H7 (cell line): ENCODE results near the gene MAPK8. TPM values are rescaled to one million over a fixed set of nuclear protein-coding genes. Genes with fewer than 3 reads are reported as not detected.
A peak's percentile ranks its signal among the peaks of the same experiment; 100 is the strongest.

ENCODE experiments used
- DNase-seq: peaks from one replicate; pipeline ENCODE4 v3.0.0; 2012
- H3K27me3 ChIP-seq: 2 replicates; pipeline ENCODE4 v1.6.0; 2011; ENCODE audit warnings: mild to moderate bottlenecking, low read length; ENCODE audit not compliant: control insufficient read depth, insufficient read depth
- H3K36me3 ChIP-seq: replicated peaks from 2 replicates; pipeline ENCODE4 v1.5.1; 2011; ENCODE audit warnings: low read length; ENCODE audit not compliant: control insufficient read depth, insufficient read depth
- H3K4me3 ChIP-seq: 2 replicates; pipeline ENCODE4 v1.5.1; 2011; ENCODE audit warnings: low read depth, mild to moderate bottlenecking, control low read depth, low read length, moderate library complexity; ENCODE audit not compliant: insufficient read depth
- total RNA-seq: library from RNA; depleted of rRNA; stranded (reverse); fragments of >200 nt; shearing (Covaris generic); gene quantifications from 2 replicates; pipeline ENCODE4 v1.2.3, GENCODE V29; 2014

MAPK8 gene
- total RNA-seq, 1 experiment from 2014 or later = 70.3 TPM

DNA sequence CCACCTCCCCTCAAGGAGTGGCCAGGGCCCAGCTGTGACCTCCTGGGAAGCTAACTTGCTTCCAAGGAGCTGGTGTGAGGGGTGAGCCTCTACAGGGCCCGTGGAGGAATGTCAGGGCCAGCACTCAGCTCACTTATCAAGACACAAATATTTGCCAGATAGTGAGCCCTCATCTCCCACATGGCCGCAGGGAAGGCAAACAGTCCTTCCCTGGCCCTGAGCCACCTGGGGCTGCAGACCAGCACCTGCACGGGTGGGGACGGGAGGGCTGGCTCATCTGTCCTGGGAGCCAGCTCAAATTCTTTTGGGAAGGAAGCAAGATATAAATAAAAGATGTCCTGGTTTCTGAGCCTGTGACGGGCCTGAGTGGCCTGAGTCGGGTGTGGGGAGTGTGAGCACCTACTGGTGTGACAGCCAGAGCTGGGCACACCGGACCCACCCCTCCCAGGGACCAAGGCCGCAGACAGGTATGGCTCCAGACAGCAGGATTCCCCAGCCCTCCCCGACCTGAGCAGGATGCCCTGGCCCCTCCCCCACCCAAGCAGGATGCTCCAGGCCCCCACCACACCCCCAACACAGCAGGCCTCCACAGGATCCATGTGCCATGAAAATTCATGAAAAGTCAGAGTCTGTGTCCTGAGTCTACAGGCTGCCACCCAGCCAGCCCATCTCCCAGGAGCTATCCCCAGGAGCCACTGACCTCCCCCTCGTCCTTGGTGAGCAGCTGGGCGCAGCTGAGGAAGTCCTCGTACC lies 148.0 kb downstream of the MAPK8 start:
- no peaks in the 10 kb centered on the region for H3K27me3 ChIP-seq
- peak; percentile 70 for DNase-seq
- peaks cover 2% of the 10 kb centered on the region; the same call in 1 of the 2 replicates for H3K36me3 ChIP-seq
- H3K4me3 ChIP-seq = no peak overlapping the region

DNA sequence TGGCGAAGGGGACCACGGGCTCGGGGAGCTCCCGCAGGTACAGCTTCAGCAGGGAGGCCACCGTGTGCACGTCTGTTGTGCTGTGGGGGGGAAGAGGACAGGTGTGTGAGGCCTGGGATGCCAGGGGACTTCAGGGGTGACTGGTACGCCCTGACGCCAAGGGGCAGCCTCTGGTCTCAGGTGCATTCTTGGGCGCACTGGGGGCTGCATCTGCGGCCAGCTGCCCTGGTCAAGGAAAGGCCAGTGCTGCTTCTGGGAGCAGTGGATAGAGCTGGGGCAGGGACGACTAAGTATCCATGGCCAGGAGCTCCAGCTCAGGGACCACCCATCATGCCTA lies 148.5 kb downstream of the MAPK8 start:
- H3K4me3 ChIP-seq = no peak overlapping the region
- H3K36me3 ChIP-seq = peaks cover 2% of the 10 kb centered on the region; the same call in 1 of the 2 replicates
- no peak for DNase-seq
- no peaks in the 10 kb centered on the region for H3K27me3 ChIP-seq

DNA sequence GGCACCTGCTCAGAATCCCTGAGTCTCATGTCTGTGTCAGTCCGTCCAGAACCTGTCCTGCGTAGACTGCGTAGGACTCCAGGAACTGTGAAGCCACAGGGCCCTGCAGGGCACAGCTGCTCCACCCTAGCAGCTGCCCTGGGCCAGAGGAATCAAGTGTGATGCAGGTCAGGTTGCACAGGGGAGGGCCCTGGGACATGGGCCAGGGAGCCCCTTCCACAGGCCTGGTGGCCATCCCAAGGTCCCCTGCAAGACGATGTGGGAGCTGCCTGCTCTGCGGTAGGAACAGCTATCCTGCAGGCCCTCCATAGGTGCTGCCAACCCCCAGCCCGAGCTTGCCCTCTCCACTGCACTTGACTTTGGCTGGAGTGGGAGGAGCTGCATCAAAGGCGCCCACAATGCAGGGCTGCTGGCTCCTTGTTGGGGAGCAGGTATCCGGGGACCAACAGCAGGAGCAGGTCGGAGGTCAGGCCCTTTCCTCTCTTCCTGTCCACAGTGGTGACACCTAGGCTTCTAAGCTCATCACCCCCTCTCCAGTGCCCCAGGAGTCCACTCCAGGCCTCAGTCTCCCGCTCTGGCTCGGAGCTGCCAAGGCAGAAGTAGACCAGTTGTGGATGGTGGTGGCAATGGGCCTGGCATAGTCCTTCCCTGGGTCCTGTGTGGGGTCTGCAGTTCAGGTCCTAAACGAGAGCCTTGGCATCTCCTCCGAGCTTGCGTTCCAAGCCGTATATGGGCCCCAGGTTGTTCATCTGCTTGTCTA lies 149.1 kb downstream of the MAPK8 start:
- peak; percentile 45 for DNase-seq
- Histone ChIP-seq H3K4me3 (no peak overlapping the region), H3K36me3 (peaks cover 2% of the 10 kb centered on the region; the same call in 1 of the 2 replicates), H3K27me3 (no peaks in the 10 kb centered on the region)

DNA sequence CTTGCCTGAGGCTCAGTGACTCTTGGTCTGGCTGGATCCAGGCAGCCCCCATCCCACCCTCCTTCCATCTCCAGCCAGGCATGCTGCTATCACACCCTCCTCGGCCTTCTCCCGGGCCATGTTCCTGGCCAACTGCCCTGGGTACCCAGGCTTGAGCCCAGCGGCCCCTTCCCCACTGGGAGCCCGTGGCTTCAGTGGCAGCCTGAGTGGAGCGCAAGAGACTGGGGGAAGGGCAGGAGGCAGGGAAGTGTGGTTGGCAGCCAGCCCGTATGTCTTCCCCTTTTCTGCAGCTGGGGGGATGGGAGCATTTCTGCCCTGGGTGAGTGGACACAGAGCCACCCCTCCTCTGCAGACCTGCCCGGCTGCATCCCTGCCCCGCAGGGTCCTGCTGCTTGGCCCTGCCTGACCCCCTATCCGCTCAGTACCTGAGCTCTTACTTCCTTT lies 149.9 kb downstream of the MAPK8 start:
- H3K36me3 ChIP-seq = peaks cover 2% of the 10 kb centered on the region; the same call in 1 of the 2 replicates
- H3K4me3 ChIP-seq = no peak overlapping the region
- H3K27me3 ChIP-seq = no peaks in the 10 kb centered on the region
- peak; percentile 81 for DNase-seq

DNA sequence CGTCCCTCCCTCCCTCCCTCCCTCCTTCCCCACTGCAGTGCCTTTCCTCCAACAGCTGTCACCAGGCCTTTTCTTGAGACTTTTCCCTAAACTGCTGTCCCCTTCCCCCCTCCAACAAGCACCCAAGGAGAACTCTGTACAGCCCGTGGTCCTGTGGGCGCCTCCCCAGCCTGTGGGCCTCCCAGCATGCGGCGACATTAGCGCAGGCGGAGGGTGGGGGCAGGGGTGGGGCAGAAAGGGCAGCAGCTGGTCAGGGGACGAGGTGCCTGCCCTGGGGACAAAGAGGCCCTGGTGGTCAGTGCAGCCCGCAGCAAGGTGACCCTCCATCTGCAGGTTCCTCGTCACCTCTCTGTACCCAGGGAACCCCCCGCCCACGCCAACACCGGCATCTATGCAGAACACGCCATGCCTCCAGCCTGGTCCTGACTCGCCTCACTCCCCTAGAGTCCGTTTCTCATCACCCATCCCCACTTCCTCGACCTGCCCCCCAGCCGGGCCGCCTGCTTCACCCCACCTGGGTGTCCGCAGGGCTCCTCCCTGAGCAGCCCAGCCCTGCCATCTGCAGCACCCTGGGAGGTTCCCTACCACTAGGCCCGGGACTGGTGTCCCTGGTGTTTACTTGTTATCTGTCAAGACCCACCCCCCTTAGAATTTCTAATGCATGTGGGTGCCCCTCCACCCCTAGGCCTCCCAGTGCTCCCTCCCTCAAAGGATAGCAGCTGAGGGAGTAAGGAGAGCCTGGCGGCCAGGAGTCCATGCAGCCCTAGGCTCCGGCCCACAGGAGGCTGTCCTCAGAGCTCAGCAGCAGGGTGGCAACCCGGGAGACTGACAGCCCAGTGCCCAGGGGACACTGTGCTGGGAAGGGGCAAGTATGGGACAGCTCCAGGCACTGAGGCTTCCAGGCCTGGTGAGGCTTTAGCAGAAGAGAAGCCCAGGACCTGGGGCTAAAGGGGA lies 150.6 kb downstream of the MAPK8 start:
- Histone ChIP-seq H3K27me3 (no peaks in the 10 kb centered on the region), H3K36me3 (peaks cover 2% of the 10 kb centered on the region; the same call in 1 of the 2 replicates), H3K4me3 (no peak overlapping the region)
- DNase-seq = peak; percentile 69

DNA sequence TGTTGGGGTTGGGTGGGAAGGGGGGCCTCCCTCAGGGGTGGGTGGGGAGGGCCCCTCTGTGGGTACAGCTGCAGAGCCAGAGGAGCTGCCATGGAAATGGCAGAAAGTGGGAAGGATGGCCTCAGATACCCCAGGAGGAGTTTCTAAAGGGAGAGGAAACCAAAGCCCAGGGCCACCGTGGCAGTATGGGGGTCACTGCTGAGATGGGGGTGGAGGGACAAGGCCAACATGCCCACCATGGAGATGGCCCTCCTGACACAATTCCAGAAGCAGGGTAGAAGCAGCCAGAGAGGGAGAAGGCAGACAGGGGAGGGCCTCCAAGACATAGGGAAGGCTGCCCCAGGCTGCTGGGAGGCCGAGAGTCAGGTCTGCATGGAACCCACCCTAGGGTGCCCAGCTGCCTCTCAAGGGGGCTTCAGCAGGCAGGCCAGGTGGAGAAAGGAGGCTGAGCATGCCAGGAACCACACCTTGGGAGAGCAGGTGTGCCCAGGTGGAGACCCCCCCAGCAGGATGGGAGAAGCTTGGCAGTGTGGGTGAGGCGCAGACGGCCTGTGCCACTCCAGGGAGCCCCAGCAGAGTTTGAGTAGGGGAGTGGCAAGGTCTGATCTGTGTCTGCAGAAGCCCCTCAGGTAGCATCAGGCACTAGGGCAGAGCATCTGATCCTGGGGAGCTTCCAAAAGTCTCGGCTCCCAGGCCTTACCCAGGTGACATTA lies 151.6 kb downstream of the MAPK8 start:
- peak; percentile 41 for DNase-seq
- Histone ChIP-seq H3K4me3 (no peak overlapping the region), H3K36me3 (no peaks in the 10 kb centered on the region), H3K27me3 (no peaks in the 10 kb centered on the region)

DNA sequence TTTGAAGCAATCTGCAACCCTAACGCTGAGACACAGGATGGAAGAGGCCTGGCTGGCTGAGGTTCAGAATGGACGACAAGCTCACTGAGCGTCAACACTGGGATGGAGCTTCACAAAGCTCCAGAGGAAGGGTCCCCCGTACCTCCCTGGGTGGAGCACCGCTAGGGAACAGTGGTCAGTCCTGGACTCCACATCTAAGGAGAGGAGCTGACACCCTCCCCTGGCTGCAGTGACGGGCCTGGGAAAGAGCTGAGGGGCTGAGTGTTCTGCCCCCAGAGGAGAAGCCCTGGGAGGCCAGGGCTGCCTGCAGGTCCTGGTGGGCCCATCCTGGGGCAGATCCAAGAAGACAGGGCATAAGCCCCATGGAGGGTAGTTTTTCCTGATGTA lies 152.2 kb downstream of the MAPK8 start:
- peak; percentile 42 for DNase-seq

DNA sequence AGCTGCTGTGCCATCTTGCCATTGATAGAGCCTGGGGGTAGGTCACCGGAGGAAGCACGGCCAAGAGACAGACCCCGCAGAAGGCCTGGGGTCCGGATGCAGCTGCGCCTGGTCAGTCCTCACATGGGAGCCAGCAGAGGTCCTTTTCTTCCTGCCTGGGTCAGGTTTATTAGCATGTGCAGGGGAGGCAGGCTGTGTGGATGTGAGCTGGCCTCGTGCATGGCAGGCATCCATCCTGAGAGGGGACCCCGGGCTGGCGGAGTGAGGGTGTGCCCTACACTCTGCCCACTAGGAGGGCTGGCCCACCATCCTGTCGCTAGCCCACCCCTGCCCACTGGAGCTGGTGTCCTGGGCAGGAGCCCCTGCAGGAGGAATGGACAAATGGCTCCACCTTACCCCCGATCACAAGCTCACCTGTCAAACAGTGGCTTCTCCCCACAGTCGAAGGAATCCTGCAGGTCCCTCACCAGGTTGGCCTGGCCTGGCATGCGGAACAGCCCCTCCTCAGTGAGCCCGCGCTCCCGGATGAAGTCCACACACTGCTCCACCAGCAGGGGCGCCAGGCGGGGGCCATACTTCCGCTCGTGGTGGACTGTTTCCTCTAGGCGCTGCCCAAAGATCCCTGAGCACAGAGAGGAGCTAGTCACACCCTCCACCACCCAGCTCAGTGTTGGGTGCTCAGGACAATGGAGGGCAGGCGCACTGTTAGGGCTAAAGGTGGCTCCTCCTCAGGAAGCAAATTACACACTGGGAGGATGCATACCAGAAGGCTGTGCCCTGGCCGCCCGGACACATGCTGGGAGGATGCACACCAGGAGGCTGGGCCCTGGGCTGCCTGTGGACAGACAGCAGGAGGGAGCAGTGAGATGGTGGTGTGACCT lies 153.0 kb downstream of the MAPK8 start:
- Histone ChIP-seq H3K4me3 (no peak overlapping the region), H3K36me3 (no peaks in the 10 kb centered on the region), H3K27me3 (no peaks in the 10 kb centered on the region)
- DNase-seq = peak; percentile 87

More for the DNA sequence above, 152.2 kb downstream of the MAPK8 start:
- Histone ChIP-seq H3K27me3 (no peaks in the 10 kb centered on the region), H3K4me3 (no peak overlapping the region), H3K36me3 (no peaks in the 10 kb centered on the region)

DNA sequence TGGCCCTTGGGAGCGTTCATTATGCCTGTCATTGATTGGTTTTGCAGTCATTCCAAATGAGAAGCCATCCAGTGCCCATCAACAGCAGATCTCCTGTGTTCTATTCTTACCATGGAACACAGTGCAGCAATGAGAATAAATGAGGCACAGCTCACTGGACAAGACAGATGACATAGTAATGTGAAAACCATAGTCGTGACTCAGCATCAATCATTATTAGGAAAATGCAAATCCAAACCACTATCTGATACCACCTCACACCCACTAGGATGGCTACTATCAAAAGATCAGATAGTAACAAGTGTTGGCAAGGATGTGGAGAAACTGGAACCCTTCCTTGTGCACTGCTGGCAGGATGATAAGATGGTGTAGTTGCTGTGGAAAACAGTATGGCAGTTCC lies 153.7 kb downstream of the MAPK8 start:
- H3K36me3 ChIP-seq = no peaks in the 10 kb centered on the region
- H3K4me3 ChIP-seq = no peak overlapping the region
- H3K27me3 ChIP-seq = no peaks in the 10 kb centered on the region
- DNase-seq = no peak

DNA sequence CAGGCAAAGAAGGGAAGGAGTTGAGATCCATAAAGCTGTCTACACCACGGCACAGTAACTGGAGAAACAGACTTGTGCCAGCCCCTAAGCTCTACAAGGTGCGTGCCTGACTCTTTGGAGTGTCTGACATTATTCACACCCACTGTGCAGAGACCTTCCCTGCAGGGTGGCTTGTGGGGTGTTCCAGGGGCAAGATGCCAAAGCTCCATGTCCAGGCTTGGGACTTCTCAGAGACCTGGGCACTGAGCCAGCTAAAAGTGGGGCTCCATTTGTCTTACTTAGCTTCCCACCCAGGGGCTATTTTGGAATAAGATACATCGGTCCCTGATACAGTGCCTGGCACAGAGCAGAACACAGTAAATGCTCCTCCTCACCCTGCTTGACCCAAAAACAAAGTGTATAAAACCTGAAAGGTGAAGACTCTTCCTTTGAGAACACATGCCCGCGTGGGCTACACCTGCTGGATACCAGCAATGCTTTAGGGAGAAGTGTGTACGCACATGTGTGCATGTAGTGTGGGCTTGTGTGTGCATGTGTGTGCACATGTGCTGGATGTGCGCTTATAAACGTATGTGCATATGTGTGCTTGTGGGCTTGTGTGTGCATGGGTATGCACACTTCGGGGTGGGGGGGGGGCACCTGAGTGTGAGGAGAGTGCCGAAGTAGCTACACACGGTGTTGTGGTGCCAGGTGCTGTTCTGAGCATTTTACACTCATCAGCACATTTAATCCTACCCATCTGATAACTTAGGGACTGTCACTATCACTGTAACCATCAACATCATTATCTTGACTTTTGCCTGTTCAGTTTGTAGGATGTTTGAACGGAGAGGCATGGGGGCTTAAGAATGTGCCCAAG lies 155.4 kb downstream of the MAPK8 start:
- Histone ChIP-seq H3K36me3 (no peaks in the 10 kb centered on the region), H3K4me3 (no peak overlapping the region), H3K27me3 (peaks cover 1% of the 10 kb centered on the region; the same call in 1 of the 2 replicates)
- peak; percentile 19 for DNase-seq

DNA sequence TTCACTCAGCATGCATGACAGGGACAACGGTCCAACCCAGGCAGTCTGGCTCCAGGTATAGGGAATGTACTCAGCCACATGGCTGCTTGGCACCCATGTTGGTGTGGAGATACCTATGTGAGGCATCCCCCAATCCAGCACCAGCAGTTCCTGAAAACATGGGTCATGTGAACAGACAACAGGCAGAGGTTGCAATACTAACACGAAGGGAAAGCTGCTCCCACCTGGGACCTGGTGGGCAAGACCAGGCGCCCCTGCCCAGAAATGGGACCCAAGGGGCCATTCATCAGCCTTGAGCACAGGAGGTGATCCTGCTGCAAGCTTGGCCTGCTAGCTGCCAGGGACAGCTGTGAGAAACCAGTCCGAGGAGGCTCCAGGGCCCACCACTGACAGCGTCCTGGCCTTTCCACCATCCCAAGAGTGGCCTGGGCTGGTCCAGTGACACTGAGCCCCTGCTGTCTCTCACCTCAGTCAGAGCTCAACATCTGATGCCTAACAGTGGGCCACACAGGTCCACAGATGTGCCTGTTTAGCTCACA lies 156.1 kb downstream of the MAPK8 start:
- peak; percentile 26 for DNase-seq
- Histone ChIP-seq H3K27me3 (peaks cover 3% of the 10 kb centered on the region; the same call in 1 of the 2 replicates), H3K36me3 (no peaks in the 10 kb centered on the region), H3K4me3 (no peak overlapping the region)

DNA sequence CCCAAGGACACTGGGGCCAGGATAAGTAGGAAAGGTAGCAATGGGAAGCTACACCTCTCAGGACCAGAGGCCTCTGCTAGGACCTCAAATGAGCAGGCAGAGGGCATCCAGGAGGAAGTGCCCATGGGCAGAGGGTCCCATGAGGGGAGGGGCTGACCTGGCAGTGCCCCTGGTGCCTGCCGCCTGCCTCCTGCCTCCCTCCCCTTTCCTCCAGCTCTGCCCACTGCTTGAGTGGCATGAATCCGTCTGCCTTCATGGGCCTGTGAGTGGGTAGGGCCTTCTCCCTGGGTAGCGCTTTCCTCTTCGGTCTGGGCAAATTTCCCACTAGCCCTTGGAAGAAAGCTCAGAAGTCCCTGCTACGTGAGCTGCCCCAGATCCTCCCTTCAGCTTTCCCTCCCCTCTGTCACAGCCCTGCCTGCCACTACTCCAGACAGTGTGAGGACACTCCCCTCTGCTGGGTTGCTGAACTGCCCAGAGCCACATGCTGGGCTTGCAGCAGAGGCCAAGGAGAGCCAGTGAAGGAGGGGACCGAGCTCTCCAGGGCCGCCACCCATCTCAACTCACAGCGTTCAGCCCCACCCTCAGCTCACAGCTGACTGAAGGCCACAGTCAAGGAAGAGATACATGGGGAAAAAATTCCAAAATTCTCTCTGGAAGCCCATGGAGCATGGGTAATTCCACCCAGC lies 157.0 kb downstream of the MAPK8 start:
- Histone ChIP-seq H3K36me3 (no peaks in the 10 kb centered on the region), H3K27me3 (peaks cover 3% of the 10 kb centered on the region; the same call in 1 of the 2 replicates), H3K4me3 (no peak overlapping the region)
- DNase-seq = peak; percentile 64
